Measurements from ENCODE around the gene CPSF4L.

DNA sequence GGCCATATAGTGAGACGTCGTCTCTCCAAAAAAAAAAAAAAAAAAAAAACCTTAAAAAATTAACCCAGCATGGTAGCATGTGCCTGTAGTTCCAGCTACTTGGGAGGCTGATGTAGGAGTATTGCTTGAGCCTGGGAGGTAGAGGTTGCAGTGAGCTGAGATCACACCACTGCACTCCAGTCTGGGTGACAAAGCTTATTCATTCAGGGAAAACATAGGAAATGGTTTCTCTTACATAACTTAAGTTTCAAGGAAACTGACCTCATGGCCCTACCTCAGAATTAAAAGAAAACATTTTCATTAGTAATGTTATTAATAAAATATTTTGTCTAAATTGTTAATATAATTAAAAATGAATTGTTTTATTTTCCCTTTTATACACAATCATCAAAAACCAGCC lies 37.4 kb downstream of the CPSF4L start:
- TF ChIP-seq POLR2A (IDR thresholded peaks at IDR 0.05; ENCODE audit: low read length) (no peak), GATA1 (IDR thresholded peaks at IDR 0.05; ENCODE audit: low read depth, low read length) (no peak)
